A549 (cell line): ENCODE results near the gene NAV3. TPM values are rescaled to one million over a fixed set of nuclear protein-coding genes. Genes with fewer than 3 reads are reported as not detected.

Source experiments
- ATAC-seq, 2 experiments: fragments of 200-7000 bp in 1 of 2; fragments of >200 bp in 1 of 2; cut with Nextera tagmentation in 1 of 2; cut with Tn5 transposase in 1 of 2; 3 replicates each; pipeline versions ENCODE4 v1.8.0 to v1.9.1; 2018 to 2020; ENCODE audit warnings: mild to moderate bottlenecking in 1 of 2, moderate library complexity in 1 of 2
- CTCF ChIA-PET: fragments of 300-600 bp; sonication (Branson Sonifier 250); formaldehyde crosslinking; extraction: SDS; loops from one replicate; lab custom pipeline; 2021; ENCODE audit warnings: antibody characterized with exemption, inconsistent platforms; lab: Yijun Ruan, JAX
- POLR2A ChIA-PET: fragments of 350-600 bp; formaldehyde crosslinking; extraction: SDS; loops from one replicate; lab custom pipeline; 2021; ENCODE audit warnings: antibody characterized with exemption, inconsistent platforms; lab: Yijun Ruan, JAX
- DNase-seq, 2 experiments: peaks; one replicate each; pipeline versions ENCODE4 v3.0.0 to v3.0.0-alpha.2; 2011 to 2016; ENCODE audit warnings: low read depth in 1 of 2, low spot score in 1 of 2
- FAIRE-seq: peaks from 2 replicates; lab custom pipeline; 2011; peaks lifted over from hg19 to GRCh38; lab: Jason Lieb, UNC
- H3K27ac ChIP-seq, 2 experiments: fragments of >200 bp; sonication (Bioruptor Twin); formaldehyde crosslinking; 3 replicates each; pipeline ENCODE4 v1.5.1; 2016 to 2017
- H3K4me1 ChIP-seq: fragments of >200 bp; sonication (Bioruptor Twin); formaldehyde crosslinking; 3 replicates; pipeline ENCODE4 v1.6.1; 2016
- H3K4me2 ChIP-seq: fragments of >200 bp; sonication (Bioruptor Twin); formaldehyde crosslinking; 3 replicates; pipeline ENCODE4 v1.6.1; 2016
- H3K4me3 ChIP-seq: fragments of >200 bp; sonication (Bioruptor Twin); formaldehyde crosslinking; 3 replicates; pipeline ENCODE4 v1.5.1; 2016
- H3K9me3 ChIP-seq: fragments of >200 bp; sonication (Bioruptor Twin); formaldehyde crosslinking; 3 replicates; pipeline ENCODE4 v1.6.1; 2016
- CHD4 ChIP-seq: fragments of 200-600 bp; sonication (generic); IDR thresholded peaks from 2 replicates; pipeline ENCODE4 v1.6.1; 2016; ENCODE audit warnings: antibody characterized with exemption, mild to moderate bottlenecking, borderline replicate concordance
- EHMT2 ChIP-seq: fragments of 200-600 bp; sonication (generic); IDR thresholded peaks from 2 replicates; pipeline ENCODE4 v1.6.1; 2016; ENCODE audit warnings: antibody characterized with exemption, low read depth, mild to moderate bottlenecking, moderate library complexity
- HOXB5 ChIP-seq: fragments of 250-450 bp; sonication (Bioruptor Pico); IDR thresholded peaks from 2 replicates; pipeline ENCODE4 v1.5.0; 2020; ENCODE audit warnings: mild to moderate bottlenecking, moderate library complexity
- JUNB ChIP-seq: fragments of >200 bp; sonication (Bioruptor Twin); formaldehyde crosslinking; IDR thresholded peaks from 2 replicates; pipeline ENCODE4 v1.6.1; 2016
- MAFK ChIP-seq: fragments of 450-650 bp; IDR thresholded peaks from 2 replicates; pipeline ENCODE4 v1.6.1; 2014; ENCODE audit not compliant: partially characterized antibody
- NFE2L2 ChIP-seq: fragments of 150-350 bp; conservative IDR thresholded peaks from 2 replicates; pipeline ENCODE4 v1.6.1; 2014; ENCODE audit warnings: low read length
- NPAS2 ChIP-seq: fragments of 250-450 bp; sonication (Bioruptor Pico); IDR thresholded peaks from 2 replicates; pipeline ENCODE4 v1.8.0; 2022; ENCODE audit warnings: mild to moderate bottlenecking, moderate library complexity, borderline replicate concordance
- NR3C1 ChIP-seq: fragments of >200 bp; sonication (Bioruptor Twin); formaldehyde crosslinking; IDR thresholded peaks from 3 replicates; pipeline ENCODE4 v1.6.1; 2017
- PHF8 ChIP-seq: fragments of 200-600 bp; sonication (generic); IDR thresholded peaks from 2 replicates; pipeline ENCODE4 v1.6.1; 2016; ENCODE audit warnings: low read depth, mild to moderate bottlenecking, antibody characterized with exemption, moderate library complexity, borderline replicate concordance
- POLR2AphosphoS2 ChIP-seq: conservative IDR thresholded peaks from 2 replicates; pipeline ENCODE4 v1.6.1; 2012; ENCODE audit warnings: low read length, improper control_type of control experiment, inconsistent platforms
- RFX5 ChIP-seq: fragments of 450-650 bp; IDR thresholded peaks from 2 replicates; pipeline ENCODE4 v1.7.1; 2014; ENCODE audit warnings: antibody characterized with exemption, mild to moderate bottlenecking, moderate library complexity
- RNF2 ChIP-seq: fragments of 200-600 bp; sonication (generic); IDR thresholded peaks from 2 replicates; pipeline ENCODE4 v1.6.1; 2016; ENCODE audit warnings: low read depth, mild to moderate bottlenecking, antibody characterized with exemption, moderate library complexity, borderline replicate concordance
- SMC3 ChIP-seq: fragments of >200 bp; sonication (Bioruptor Twin); formaldehyde crosslinking; IDR thresholded peaks from 3 replicates; pipeline ENCODE4 v1.6.1; 2018; ENCODE audit warnings: inconsistent platforms
- TFCP2L1 ChIP-seq: fragments of 250-450 bp; sonication (Bioruptor Pico); IDR thresholded peaks from 2 replicates; pipeline ENCODE4 v1.5.0; 2021; ENCODE audit warnings: mild to moderate bottlenecking
- ZNF302 ChIP-seq: fragments of 250-450 bp; sonication (Bioruptor Pico); IDR thresholded peaks from 2 replicates; pipeline ENCODE4 v1.9.0; 2021; ENCODE audit warnings: inconsistent platforms, mild to moderate bottlenecking, moderate library complexity
- ZSCAN20 ChIP-seq: fragments of 250-450 bp; sonication (Bioruptor Pico); IDR thresholded peaks from 2 replicates; pipeline ENCODE4 v1.8.0; 2022; ENCODE audit warnings: mild to moderate bottlenecking, moderate library complexity
- WGBS: methylation state at CpG from one replicate; pipeline ENCODE4 v1.1.6; 2017; ENCODE audit errors: missing lambda C conversion rate; 5-methylcytosine and 5-hydroxymethylcytosine counted together
- polyA plus RNA-seq, 4 experiments: library from polyadenylated mRNA; depleted of rRNA in 3 of 4; stranded (reverse); fragments of >200 nt; fragmentation: RNase III in 1 of 4; extraction: RNeasy Plus Mini Kit Qiagen cat#74134 plus additional on column Dnase treatment in 1 of 4; gene quantifications; 2 replicates in 3 of 4; 3 replicates in 1 of 4; pipeline ENCODE4 v1.2.3, GENCODE V29; 2011 to 2017
- TF ChIP-seq, protein P1 (sequence below): fragments of 150-350 bp; IDR thresholded peaks from 2 replicates; pipeline ENCODE4 v1.6.1; 2014; ENCODE audit warnings: low read depth, mild to moderate bottlenecking, low read length
- TF ChIP-seq, protein P2 (sequence below): fragments of 450-650 bp; IDR thresholded peaks from 2 replicates; pipeline ENCODE4 v1.6.1; 2014; ENCODE audit warnings: antibody characterized with exemption
- TF ChIP-seq, protein P3 (sequence below): fragments of >200 bp; sonication (Bioruptor Twin); formaldehyde crosslinking; IDR thresholded peaks from 3 replicates; pipeline ENCODE4 v1.5.1; 2016
- TF ChIP-seq, protein P4 (sequence below): fragments of >200 bp; sonication (Bioruptor Twin); formaldehyde crosslinking; IDR thresholded peaks from 3 replicates; pipeline ENCODE4 v1.6.1; 2016

NAV3 gene
- polyA plus RNA-seq, 2 of the 4 experiments (the other 2 are of a cell fraction): 8.6 to 9.7 TPM

DNA sequence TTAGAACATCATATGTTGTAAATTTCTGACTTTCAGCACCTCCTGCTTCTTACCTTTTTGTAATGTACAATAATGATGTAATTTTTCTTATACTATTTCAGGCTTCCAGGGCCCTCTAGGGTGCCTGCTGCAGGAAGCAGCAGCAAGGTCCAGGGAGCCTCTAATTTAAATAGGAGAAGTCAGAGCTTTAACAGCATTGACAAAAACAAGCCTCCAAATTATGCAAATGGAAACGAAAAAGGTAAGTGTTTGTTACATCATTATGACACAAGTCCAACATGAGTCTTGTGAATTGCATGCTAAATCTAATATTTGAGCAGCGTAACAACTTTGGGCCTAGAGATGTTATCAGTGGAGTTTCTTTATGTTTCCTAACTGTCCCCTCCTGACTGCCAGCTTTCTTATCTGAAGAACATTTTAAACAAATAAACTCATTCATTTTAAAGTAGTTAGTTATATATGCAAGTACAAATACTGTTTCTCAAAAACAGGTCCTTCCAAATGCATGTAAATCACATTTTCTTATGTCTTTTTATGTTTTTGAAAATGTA, 167.6 kb downstream of the NAV3 start (continued):
- no peak for TF ChIP-seq NPAS2 (CRISPR knock-in tag)

DNA sequence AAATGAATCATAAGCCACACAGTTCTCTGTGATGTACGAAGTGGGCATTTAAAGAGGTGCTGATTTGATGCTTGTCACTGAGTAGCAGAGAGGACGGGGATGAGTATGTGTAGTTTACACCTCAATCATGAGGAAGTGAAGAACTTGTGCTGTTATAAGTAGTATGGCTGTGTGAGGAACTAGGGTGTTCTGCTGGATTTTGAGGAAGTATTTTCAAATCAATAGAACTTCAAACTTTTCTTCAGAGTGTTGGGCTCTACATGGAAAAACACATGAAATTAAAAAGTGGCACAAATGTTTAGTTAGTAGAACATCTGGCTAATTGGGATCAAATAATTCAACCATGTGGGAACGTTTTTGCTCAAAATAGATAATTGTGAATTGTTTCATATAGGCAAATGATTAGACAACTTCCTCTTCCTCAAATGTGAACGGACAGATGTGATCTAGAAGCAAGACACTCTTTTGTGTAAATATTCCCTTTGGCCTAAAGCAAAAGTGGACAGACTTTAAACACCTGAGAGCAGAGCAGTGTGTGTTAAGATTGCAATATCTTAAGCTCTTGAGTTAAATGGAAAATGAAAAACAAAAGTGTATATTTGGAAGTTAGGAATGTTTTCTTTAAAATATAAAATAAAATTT, 168.5 kb downstream of the NAV3 start:
- FAIRE-seq (no peak), ATAC-seq (no peak), DNase-seq (no peak)
- CTCF ChIA-PET: interaction anchor here (0.6 to 1.5 kb wide), 8 partner anchors 13 to 1159 kb away, joined by 3 read pairs; no protein-coding TSS in a partner anchor
- Histone ChIP-seq H3K9me3 (no peaks in the 10 kb centered on the region), H3K27ac (no peak overlapping the region), H3K4me3 (no peak overlapping the region), H3K4me1 (peaks cover 11% of the 10 kb centered on the region; the same call in 1 of the 3 replicates), H3K4me2 (no peak overlapping the region)
- 62% methylated on average over 4 of the region's 4 CpGs for WGBS
- POLR2A ChIA-PET: no interaction called here
- TF ChIP-seq EHMT2: no peak
- no peak for TF ChIP-seq ZNF302 (CRISPR knock-in tag)
- TF ChIP-seq CHD4: no peak
- no peak for TF ChIP-seq TFCP2L1 (CRISPR knock-in tag)
- TF ChIP-seq HOXB5 (CRISPR knock-in tag): no peak
- no peak for TF ChIP-seq RNF2
- TF ChIP-seq PHF8: no peak
- TF ChIP-seq POLR2AphosphoS2: no peak
- no peak for TF ChIP-seq RFX5
- TF ChIP-seq NFE2L2: no peak
- no peak for TF ChIP-seq ZSCAN20 (CRISPR knock-in tag)
- TF ChIP-seq, protein P1, sequence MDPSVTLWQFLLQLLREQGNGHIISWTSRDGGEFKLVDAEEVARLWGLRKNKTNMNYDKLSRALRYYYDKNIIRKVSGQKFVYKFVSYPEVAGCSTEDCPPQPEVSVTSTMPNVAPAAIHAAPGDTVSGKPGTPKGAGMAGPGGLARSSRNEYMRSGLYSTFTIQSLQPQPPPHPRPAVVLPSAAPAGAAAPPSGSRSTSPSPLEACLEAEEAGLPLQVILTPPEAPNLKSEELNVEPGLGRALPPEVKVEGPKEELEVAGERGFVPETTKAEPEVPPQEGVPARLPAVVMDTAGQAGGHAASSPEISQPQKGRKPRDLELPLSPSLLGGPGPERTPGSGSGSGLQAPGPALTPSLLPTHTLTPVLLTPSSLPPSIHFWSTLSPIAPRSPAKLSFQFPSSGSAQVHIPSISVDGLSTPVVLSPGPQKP: no peak
- TF ChIP-seq NR3C1: no peak
- TF ChIP-seq SMC3: no peak
- no peak for TF ChIP-seq JUNB
- TF ChIP-seq, protein P2, sequence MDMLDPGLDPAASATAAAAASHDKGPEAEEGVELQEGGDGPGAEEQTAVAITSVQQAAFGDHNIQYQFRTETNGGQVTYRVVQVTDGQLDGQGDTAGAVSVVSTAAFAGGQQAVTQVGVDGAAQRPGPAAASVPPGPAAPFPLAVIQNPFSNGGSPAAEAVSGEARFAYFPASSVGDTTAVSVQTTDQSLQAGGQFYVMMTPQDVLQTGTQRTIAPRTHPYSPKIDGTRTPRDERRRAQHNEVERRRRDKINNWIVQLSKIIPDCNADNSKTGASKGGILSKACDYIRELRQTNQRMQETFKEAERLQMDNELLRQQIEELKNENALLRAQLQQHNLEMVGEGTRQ: no peak

DNA sequence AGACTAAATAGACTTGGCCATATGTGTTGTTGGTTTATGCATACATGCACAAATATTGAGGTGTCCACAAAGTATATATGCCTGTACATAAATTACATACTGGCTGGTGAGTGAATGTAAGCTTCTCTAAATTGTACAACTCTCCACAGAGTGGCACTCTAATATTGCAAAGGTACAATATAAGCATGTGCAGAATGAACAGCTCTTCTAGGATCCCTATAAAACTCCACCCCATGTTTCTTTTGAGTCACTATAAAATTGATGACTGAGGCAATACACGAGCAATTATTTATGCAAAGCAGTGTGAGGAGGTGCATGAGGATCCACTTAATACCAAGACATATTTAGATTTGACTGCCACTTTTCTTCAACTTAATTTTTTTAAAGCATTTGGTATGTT, 172.2 kb downstream of the NAV3 start:
- H3K9me3 ChIP-seq: no peaks in the 10 kb centered on the region
- ATAC-seq (peak in 1 of 2 experiments; percentile 53; a peak in 2 of 6 replicates), FAIRE-seq (no peak), DNase-seq (peak in 1 of 2 experiments; percentile 6)
- 51% methylated on average over 1 of the region's 1 CpG for WGBS
- CTCF ChIA-PET: no interaction called here
- no peak overlapping the region for H3K4me3 ChIP-seq
- H3K4me1 ChIP-seq: no peaks in the 10 kb centered on the region
- no peak overlapping the region for H3K4me2 ChIP-seq
- POLR2A ChIA-PET: no interaction called here
- TF ChIP-seq MAFK: peak; percentile 86
- TF ChIP-seq, protein P3, sequence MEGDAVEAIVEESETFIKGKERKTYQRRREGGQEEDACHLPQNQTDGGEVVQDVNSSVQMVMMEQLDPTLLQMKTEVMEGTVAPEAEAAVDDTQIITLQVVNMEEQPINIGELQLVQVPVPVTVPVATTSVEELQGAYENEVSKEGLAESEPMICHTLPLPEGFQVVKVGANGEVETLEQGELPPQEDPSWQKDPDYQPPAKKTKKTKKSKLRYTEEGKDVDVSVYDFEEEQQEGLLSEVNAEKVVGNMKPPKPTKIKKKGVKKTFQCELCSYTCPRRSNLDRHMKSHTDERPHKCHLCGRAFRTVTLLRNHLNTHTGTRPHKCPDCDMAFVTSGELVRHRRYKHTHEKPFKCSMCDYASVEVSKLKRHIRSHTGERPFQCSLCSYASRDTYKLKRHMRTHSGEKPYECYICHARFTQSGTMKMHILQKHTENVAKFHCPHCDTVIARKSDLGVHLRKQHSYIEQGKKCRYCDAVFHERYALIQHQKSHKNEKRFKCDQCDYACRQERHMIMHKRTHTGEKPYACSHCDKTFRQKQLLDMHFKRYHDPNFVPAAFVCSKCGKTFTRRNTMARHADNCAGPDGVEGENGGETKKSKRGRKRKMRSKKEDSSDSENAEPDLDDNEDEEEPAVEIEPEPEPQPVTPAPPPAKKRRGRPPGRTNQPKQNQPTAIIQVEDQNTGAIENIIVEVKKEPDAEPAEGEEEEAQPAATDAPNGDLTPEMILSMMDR: no peak
- TF ChIP-seq, protein P4, sequence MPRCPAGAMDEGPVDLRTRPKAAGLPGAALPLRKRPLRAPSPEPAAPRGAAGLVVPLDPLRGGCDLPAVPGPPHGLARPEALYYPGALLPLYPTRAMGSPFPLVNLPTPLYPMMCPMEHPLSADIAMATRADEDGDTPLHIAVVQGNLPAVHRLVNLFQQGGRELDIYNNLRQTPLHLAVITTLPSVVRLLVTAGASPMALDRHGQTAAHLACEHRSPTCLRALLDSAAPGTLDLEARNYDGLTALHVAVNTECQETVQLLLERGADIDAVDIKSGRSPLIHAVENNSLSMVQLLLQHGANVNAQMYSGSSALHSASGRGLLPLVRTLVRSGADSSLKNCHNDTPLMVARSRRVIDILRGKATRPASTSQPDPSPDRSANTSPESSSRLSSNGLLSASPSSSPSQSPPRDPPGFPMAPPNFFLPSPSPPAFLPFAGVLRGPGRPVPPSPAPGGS: no peak
- H3K27ac ChIP-seq: no peak overlapping the region
